Measurements from ENCODE around the gene OR10T2. TPM values are rescaled to one million over a fixed set of nuclear protein-coding genes. Genes with fewer than 3 reads are reported as not detected.

The OR10T2 gene
- total RNA-seq, 1 experiment from 2014 or later = not detected

- Histone ChIP-seq H3K27me3 (replicated peaks; ENCODE audit: insufficient read depth, low read depth, low read length, poor library complexity) (peaks cover 24% of the 10 kb centered on the region), H3K27ac (ENCODE audit: low read depth, low read length, poor library complexity, severe bottlenecking) (no peak within 1 kb of the TSS), H3K4me3 (ENCODE audit: low read depth, low read length, poor library complexity, severe bottlenecking) (no peak within 1 kb of the TSS), H3K9me3 (ENCODE audit: low read depth, low read length, poor library complexity, severe bottlenecking) (no peaks in the 10 kb centered on the region), H3K36me3 (ENCODE audit: insufficient read depth, low read length, poor library complexity, severe bottlenecking) (no peaks in the 10 kb centered on the region), H3K4me1 (ENCODE audit: insufficient read depth, low read length, poor library complexity, severe bottlenecking) (no peaks in the 10 kb centered on the region)
- ChIA-PET CTCF (no interaction called here), POLR2A (ENCODE audit: low non-redundant PET) (no interaction called here)
- no peak for DNase-seq (ENCODE audit: low spot score)
- intact Hi-C loops (cut with micrococcal nuclease; ENCODE audit: unreplicated experiment) = no loop called here
- TF ChIP-seq EZH2 (IDR thresholded peaks at IDR 0.05; ENCODE audit: borderline replicate concordance, low read depth, low read length, poor library complexity, severe bottlenecking) (no peak), CTCF (conservative IDR thresholded peaks at IDR 0.05; ENCODE audit: low read depth, low read length) (no peak)
- no TSS peak for BruUV-seq (replicated peaks)
These were observed 26.9 kb upstream of the OR10T2 start, which contains the start of gene OR10K2 for GRCh38 chr1:158426137-158426536. TSS of gene OR10K2 (minus strand) at chr1:158426237. CDS start at chr1:158420866, 5,371 bp downstream.

- intact Hi-C loops (cut with micrococcal nuclease; ENCODE audit: unreplicated experiment) = no loop called here
- H3K9me3 ChIP-seq (ENCODE audit: low read depth, low read length, poor library complexity, severe bottlenecking) = no peaks in the 10 kb centered on the region
- CTCF ChIA-PET = no interaction called here
- BruUV-seq (replicated peaks) = no TSS peak
- H3K27me3 ChIP-seq (replicated peaks; ENCODE audit: insufficient read depth, low read depth, low read length, poor library complexity) = peaks cover 21% of the 10 kb centered on the region
- H3K36me3 ChIP-seq (ENCODE audit: insufficient read depth, low read length, poor library complexity, severe bottlenecking) = no peaks in the 10 kb centered on the region
- no peaks in the 10 kb centered on the region for H3K4me1 ChIP-seq (ENCODE audit: insufficient read depth, low read length, poor library complexity, severe bottlenecking)
- H3K4me3 ChIP-seq (ENCODE audit: low read depth, low read length, poor library complexity, severe bottlenecking) = no peak overlapping the region
- POLR2A ChIA-PET (ENCODE audit: low non-redundant PET) = no interaction called here
- no peak overlapping the region for H3K27ac ChIP-seq (ENCODE audit: low read depth, low read length, poor library complexity, severe bottlenecking)
- TF ChIP-seq EZH2 (IDR thresholded peaks at IDR 0.05; ENCODE audit: borderline replicate concordance, low read depth, low read length, poor library complexity, severe bottlenecking) (no peak), CTCF (conservative IDR thresholded peaks at IDR 0.05; ENCODE audit: low read depth, low read length) (no peak)
- DNase-seq (ENCODE audit: low spot score) = no peak
These were observed 25.8 kb upstream of the OR10T2 start for GRCh38 chr1:158425027-158425426.

GRCh38 chr1:158422212-158422611 lies 22.9 kb upstream of the OR10T2 start:
- Histone ChIP-seq H3K4me3 (ENCODE audit: low read depth, low read length, poor library complexity, severe bottlenecking) (no peak overlapping the region), H3K27ac (ENCODE audit: low read depth, low read length, poor library complexity, severe bottlenecking) (no peak overlapping the region), H3K9me3 (ENCODE audit: low read depth, low read length, poor library complexity, severe bottlenecking) (no peaks in the 10 kb centered on the region), H3K4me1 (ENCODE audit: insufficient read depth, low read length, poor library complexity, severe bottlenecking) (no peaks in the 10 kb centered on the region), H3K36me3 (ENCODE audit: insufficient read depth, low read length, poor library complexity, severe bottlenecking) (no peaks in the 10 kb centered on the region), H3K27me3 (replicated peaks; ENCODE audit: insufficient read depth, low read depth, low read length, poor library complexity) (peaks cover 31% of the 10 kb centered on the region)
- no TSS peak for BruUV-seq (replicated peaks)
- TF ChIP-seq CTCF (conservative IDR thresholded peaks at IDR 0.05; ENCODE audit: low read depth, low read length) = no peak
- TF ChIP-seq EZH2 (IDR thresholded peaks at IDR 0.05; ENCODE audit: borderline replicate concordance, low read depth, low read length, poor library complexity, severe bottlenecking) = no peak
- DNase-seq (ENCODE audit: low spot score) = no peak
- CTCF ChIA-PET = no interaction called here
- POLR2A ChIA-PET (ENCODE audit: low non-redundant PET) = no interaction called here
- intact Hi-C loops (cut with micrococcal nuclease; ENCODE audit: unreplicated experiment) = no loop called here
